ENCODE results near the gene PAPLN. TPM values are rescaled to one million over a fixed set of nuclear protein-coding genes. Genes with fewer than 3 reads are reported as not detected.
"Not testable (repeated sequence)": the region's sequence is repeated elsewhere in the genome, so short reads cannot be mapped to it uniquely, and the experiment has no call there.

Gene PAPLN
- 10 to 100 TPM; 17.0 to 32.8 (median 26.1) TPM for polyA plus RNA-seq (ENCODE audit: insufficient read length in 4 of 4)

- DNase-seq (ENCODE audit: low read depth in 4 of 4, low spot score in 3 of 4), result no peak
Measured at GRCh38 chr14:73237219-73237785, at the start of gene PAPLN. PAPLN (plus strand) TSS chr14:73237506; CDS start chr14:73239779, 2,273 bp downstream.

- no peak for DNase-seq (ENCODE audit: low read depth in 4 of 4, low spot score in 3 of 4)
Measured at GRCh38 chr14:73188501-73188911, 48.8 kb upstream of the PAPLN start.

DNA sequence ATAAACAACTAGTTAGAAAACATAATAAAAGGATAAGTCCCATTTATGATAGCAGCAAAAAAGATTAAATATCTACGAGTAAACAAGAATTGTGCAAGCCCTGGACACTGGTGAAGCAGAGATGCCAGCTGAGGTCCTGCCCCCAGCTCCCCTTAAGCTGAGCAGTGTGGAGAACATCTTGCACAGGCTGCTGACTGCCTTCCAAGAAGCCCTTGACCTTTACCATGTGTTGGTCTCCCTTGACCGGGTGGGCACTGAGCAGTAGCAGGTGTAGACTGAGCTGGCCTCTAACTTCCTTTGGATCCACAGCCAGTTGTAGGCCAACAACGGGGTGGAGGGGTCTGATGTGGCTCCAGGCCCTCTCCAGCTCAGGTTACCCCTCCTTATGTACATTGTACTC, 47.7 kb upstream of the PAPLN start:
- no peak for DNase-seq (ENCODE audit: low read depth in 4 of 4, low spot score in 3 of 4)

DNA sequence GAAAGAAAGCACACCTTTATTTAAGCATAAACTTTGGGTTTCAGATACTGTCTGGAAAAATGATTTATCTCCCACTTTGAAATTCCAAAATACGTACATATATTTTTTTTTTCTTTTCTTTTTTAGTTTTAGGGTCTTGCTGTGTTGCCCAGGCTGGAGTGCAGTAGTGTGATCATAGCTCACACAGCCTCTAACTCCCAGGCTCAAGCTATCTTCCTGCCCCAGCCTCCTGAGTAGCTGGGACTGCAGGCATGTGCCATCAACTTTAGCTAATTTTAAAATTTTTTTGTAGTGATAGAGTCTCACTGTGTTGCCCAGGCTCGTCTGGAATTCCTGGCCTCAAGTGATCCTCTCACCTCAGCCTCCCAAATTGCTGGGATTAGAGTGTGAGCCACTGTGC, 45.9 kb upstream of the PAPLN start:
- DNase-seq (ENCODE audit: low read depth in 4 of 4, low spot score in 3 of 4), result no peak

DNA sequence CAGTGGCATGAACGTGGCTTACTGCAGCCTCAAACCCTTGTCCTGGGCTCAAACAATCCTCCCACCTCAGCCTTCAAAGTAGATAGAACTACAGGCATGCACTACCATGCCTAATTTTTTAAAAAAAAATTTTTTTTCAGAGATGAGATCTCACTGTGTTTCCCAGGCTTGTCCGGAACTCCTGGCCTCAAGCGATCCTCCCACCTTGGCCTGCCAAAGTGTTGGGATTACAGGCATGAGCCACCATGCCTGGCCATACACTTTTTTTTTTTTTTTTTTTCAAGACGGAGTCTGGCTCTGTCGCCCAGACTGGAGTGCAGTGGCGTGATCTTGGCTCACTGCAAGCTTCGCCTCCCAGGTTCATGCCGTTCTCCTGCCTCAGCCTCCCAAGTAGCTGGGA, 43.0 kb upstream of the PAPLN start:
- DNase-seq (ENCODE audit: low read depth in 4 of 4, low spot score in 3 of 4), result not testable (repeated sequence)

- DNase-seq (ENCODE audit: low read depth in 4 of 4, low spot score in 3 of 4), result no peak
Measured at GRCh38 chr14:73198253-73198652, 39.1 kb upstream of the PAPLN start.

GRCh38 chr14:73203527-73203926, 33.8 kb upstream of the PAPLN start:
- no peak for DNase-seq (ENCODE audit: low read depth in 4 of 4, low spot score in 3 of 4)

DNA sequence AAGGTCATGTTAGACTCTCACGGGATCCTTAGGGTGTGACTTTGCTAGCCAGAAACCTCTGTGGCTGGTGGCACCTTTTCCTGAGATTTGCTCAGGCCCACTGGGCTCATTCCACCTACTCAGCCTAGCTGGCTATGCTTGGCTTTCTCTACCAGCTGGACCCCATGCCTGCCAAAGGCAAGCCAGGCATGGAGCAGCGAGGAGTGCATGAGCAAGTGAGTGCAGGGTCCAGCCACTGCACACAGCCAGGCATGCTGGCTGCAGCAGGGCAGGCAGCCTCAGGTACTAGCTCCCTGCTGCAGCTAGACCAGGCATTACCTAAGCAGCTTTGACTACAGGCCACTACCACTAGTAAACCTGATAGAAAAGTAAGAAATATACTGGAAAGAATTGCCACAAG, 29.7 kb upstream of the PAPLN start:
- no peak for DNase-seq (ENCODE audit: low read depth in 4 of 4, low spot score in 3 of 4)

GRCh38 chr14:73208390-73208789, 28.9 kb upstream of the PAPLN start:
- DNase-seq (ENCODE audit: low read depth in 4 of 4, low spot score in 3 of 4), result no peak

DNA sequence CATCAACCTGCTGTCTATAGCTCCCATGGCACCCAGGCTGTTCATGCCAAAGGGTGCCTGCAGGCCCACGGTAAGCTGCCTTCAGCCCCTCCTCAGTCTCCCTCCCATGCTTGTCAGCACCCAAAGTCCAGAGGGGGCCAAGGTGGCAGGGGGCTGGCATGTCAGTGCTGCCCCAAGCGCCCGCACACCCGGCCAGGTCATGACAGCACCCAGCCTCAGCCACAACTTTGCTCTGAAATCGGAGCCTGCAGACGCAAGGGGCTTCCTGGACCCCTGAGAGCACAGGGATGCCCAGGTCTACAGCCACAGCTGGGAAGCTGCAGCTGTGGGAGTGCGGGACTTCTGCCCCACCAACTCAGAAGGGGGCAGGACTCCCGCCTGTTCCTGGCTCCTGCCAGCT, 28.5 kb upstream of the PAPLN start:
- DNase-seq (ENCODE audit: low read depth in 4 of 4, low spot score in 3 of 4), result no peak

- no peak for DNase-seq (ENCODE audit: low read depth in 4 of 4, low spot score in 3 of 4)
Measured at GRCh38 chr14:73209953-73210352, 27.4 kb upstream of the PAPLN start.

GRCh38 chr14:73211251-73212040, 25.9 kb upstream of the PAPLN start:
- DNase-seq (ENCODE audit: low read depth in 4 of 4, low spot score in 3 of 4), result no peak

DNA sequence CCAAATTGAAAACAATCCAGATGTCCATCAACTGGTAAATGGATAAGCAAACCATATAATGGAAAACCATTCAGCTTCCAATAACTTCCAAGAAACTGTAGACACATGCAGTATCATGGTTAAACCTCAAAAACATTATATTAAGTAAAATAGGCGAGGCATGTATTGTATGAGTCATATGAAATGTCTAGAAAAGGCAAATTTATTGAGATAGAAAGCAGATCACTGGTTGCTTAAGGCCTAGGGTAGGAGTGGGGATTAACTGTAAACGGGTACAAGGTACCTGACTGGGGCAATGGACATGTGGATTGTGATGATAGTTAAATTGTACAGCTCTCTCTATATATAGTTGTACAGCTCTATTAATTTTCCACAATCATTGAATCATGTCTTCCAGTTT, 21.3 kb upstream of the PAPLN start:
- DNase-seq (ENCODE audit: low read depth in 4 of 4, low spot score in 3 of 4), result no peak

- DNase-seq (ENCODE audit: low read depth in 4 of 4, low spot score in 3 of 4), result no peak
Measured at GRCh38 chr14:73217411-73217810, 19.9 kb upstream of the PAPLN start.

DNA sequence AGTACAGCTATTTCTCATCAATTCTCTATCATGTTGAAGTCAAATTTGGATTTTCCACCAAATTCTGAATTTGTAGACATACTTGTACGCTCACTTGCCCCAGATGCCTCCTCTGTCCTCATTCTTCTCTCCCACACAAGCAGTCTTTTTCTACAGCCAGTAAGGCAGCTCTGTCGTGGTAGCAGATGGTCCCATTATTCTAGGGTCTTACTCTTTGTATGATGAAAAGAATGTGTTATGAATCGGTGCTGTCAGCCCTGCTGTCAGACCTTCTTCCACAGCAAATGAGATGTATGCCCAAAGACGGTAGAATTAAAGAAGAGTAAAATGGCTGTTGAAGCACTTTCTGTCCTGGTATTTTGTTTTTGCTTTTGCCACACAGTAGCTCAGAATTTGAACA, 17.2 kb upstream of the PAPLN start:
- DNase-seq (ENCODE audit: low read depth in 4 of 4, low spot score in 3 of 4), result no peak

GRCh38 chr14:73220634-73221033, 16.7 kb upstream of the PAPLN start:
- DNase-seq (ENCODE audit: low read depth in 4 of 4, low spot score in 3 of 4), result no peak

DNA sequence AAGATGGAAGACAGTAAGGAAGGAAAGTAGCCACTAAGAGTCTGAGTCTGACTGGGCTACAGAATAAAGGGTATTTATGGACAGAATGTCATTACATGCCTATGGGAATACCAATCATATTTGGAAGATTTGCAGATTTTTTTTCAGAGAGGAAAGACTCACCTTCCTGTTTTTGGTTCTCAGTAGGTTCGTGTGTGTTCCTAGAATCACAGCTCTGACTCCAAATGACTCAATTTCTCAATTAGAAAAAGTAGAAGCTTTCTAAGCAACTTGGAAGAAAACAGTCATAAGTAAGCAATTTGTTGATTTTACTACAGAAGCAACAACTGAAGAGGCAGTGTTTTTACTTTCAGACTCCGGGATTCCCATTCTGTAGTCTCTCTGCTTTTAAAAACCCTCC, 15.4 kb upstream of the PAPLN start:
- DNase-seq (ENCODE audit: low read depth in 4 of 4, low spot score in 3 of 4), result no peak

DNA sequence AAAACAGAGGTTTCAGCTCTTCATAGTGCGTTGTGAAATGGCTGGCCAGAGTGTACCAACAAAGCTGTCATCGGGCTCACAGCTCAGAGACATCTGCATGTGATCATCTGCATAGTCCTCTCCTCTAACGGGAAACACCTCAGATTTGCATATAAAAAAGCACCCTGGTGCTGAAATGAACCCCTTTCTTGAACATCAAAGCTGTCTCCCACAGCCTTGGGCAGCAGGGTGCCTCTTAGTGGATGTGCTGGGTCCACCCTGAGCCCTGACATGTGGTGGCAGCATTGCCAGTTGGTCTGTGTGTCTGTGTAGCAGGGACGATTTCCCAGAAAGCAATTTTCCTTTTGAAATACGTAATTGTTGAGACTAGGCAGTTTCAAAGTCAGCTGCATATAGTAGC, 14.3 kb upstream of the PAPLN start:
- no peak for DNase-seq (ENCODE audit: low read depth in 4 of 4, low spot score in 3 of 4)

GRCh38 chr14:73225496-73225895, 11.8 kb upstream of the PAPLN start:
- no peak for DNase-seq (ENCODE audit: low read depth in 4 of 4, low spot score in 3 of 4)

DNA sequence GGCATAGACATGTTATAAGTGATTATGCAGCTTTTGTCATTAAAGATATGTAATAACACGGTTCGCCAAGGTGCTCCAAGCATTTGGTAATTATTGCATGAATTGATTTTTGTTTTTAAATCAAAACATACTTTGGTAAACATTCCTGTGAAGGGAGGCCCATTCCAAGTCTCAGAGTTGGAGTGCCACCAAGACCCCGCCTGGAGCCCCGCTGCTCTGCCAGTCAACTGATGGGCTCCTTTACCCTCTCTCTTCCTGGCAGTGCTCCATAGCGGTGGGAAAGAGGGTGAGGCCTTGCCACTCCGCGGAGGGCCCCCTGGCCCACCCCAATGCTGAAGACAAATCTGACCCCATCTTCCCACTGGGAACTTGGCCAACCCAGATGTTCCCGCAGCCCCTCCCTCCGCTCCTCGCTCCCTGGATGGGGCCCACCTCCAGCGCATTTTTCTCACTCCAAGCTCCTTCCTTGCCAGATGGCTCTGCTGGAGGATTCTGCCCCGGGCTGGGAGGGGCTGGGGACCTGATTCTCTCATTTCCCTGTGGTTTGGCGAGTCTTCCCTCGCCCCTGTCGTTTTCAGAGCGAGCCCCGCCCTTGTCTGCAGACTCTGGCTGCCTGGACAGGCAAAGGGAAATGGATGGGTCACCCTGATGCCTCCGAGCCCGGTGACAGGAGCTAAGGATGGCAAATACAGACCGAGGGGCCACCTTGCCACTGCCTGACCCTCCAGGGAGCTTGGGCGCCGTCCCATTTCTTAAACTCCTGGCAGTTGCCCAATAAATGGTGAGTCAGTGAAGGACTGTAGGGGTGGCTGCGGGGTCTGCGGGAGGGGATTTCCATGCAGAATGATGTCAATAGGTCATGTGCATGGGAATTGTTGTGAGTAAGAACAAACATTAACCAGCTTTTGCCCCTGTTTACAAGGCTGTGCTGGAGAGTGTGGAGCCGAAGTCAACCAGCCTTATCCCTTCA, 9.2 kb upstream of the PAPLN start:
- DNase-seq (ENCODE audit: low read depth in 4 of 4, low spot score in 3 of 4), result no peak

- no peak for DNase-seq (ENCODE audit: low read depth in 4 of 4, low spot score in 3 of 4)
Measured at GRCh38 chr14:73230051-73230450, 7.3 kb upstream of the PAPLN start.

Measured in left renal pelvis (tissue), 4 donors.